ENCODE results near the gene UQCRC2.
"Not testable (repeated sequence)": the region's sequence is repeated elsewhere in the genome, so short reads cannot be mapped to it uniquely, and the experiment has no call there.

The UQCRC2 gene

GRCh38 chr16:21982108-21982507 is 28.9 kb downstream of the UQCRC2 start:
- no peak for DNase-seq (ENCODE audit: low spot score)

GRCh38 chr16:21984062-21984461 is 30.9 kb downstream of the UQCRC2 start:
- DNase-seq (ENCODE audit: low spot score), result no peak

- no peak for DNase-seq (ENCODE audit: low spot score)
Observed at GRCh38 chr16:21985524-21985923, 32.4 kb downstream of the UQCRC2 start.

GRCh38 chr16:21986692-21987246 is 33.6 kb downstream of the UQCRC2 start:
- DNase-seq (ENCODE audit: low spot score), result no peak

- DNase-seq (ENCODE audit: low spot score), result no peak
Observed at GRCh38 chr16:21987498-21987897, 34.3 kb downstream of the UQCRC2 start.

- no peak for DNase-seq (ENCODE audit: low spot score)
Observed at GRCh38 chr16:21989133-21989532, 36.0 kb downstream of the UQCRC2 start.

- no peak for DNase-seq (ENCODE audit: low spot score)
Observed at GRCh38 chr16:21989751-21990150, 36.6 kb downstream of the UQCRC2 start.

GRCh38 chr16:21990381-21990944 is 37.3 kb downstream of the UQCRC2 start:
- DNase-seq (ENCODE audit: low spot score), result no peak

- no peak for DNase-seq (ENCODE audit: low spot score)
Observed at GRCh38 chr16:21991621-21992020, 38.5 kb downstream of the UQCRC2 start.

GRCh38 chr16:21994856-21995465 is 41.8 kb downstream of the UQCRC2 start:
- no peak for DNase-seq (ENCODE audit: low spot score)

GRCh38 chr16:21996923-21997696 is 43.9 kb downstream of the UQCRC2 start:
- no peak for DNase-seq (ENCODE audit: low spot score)

GRCh38 chr16:21997697-21998480 is 44.7 kb downstream of the UQCRC2 start:
- no peak for DNase-seq (ENCODE audit: low spot score)

- no peak for DNase-seq (ENCODE audit: low spot score)
Observed at GRCh38 chr16:22001591-22001990, 48.4 kb downstream of the UQCRC2 start.

GRCh38 chr16:22002047-22002446 is 48.9 kb downstream of the UQCRC2 start:
- DNase-seq (ENCODE audit: low spot score), result not testable (repeated sequence)

- DNase-seq (ENCODE audit: low spot score), result no peak
Observed at GRCh38 chr16:22003195-22003594, 50.0 kb downstream of the UQCRC2 start.

- DNase-seq (ENCODE audit: low spot score), result no peak
Observed at GRCh38 chr16:22004341-22004740, 51.2 kb downstream of the UQCRC2 start.

GRCh38 chr16:22005746-22006145 is 52.6 kb downstream of the UQCRC2 start:
- no peak for DNase-seq (ENCODE audit: low spot score)

GRCh38 chr16:22006636-22007035 is 53.5 kb downstream of the UQCRC2 start:
- no peak for DNase-seq (ENCODE audit: low spot score)

- no peak for DNase-seq (ENCODE audit: low spot score)
Observed at GRCh38 chr16:22007159-22007508, 54.0 kb downstream of the UQCRC2 start.

- DNase-seq (ENCODE audit: low spot score), result peak; percentile 70
Observed at GRCh38 chr16:22007509-22008214, 54.5 kb downstream of the UQCRC2 start, which contains the start of gene MOSMO. Gene MOSMO (plus strand): TSS chr16:22008111. CDS start chr16:22008302, 191 bp downstream.

- DNase-seq (ENCODE audit: low spot score), result no peak
Observed at GRCh38 chr16:22008215-22009059, 55.3 kb downstream of the UQCRC2 start.

Measured in putamen (tissue), 1 donor.